SIG-M5 treated with dmso at 0.1 percent for 504 hours (cell line): ENCODE data around the gene DCUN1D3.

Source experiments
- DNase-seq: peaks from one replicate; lab custom pipeline; 2025; ENCODE audit not compliant: unreplicated experiment; lab: John Stamatoyannopoulos, UW

DCUN1D3 gene

GRCh38 chr16:20889625-20890275, 10.4 kb downstream of the DCUN1D3 start:
- DNase-seq = no peak

GRCh38 chr16:20887207-20887606, 13.0 kb downstream of the DCUN1D3 start:
- no peak for DNase-seq

GRCh38 chr16:20886320-20886719, 13.8 kb downstream of the DCUN1D3 start:
- DNase-seq = no peak

- no peak for DNase-seq
Observed at GRCh38 chr16:20884240-20884556, 16.0 kb downstream of the DCUN1D3 start.

GRCh38 chr16:20883554-20884239, 16.5 kb downstream of the DCUN1D3 start:
- no peak for DNase-seq

GRCh38 chr16:20881503-20881878, 18.7 kb downstream of the DCUN1D3 start:
- no peak for DNase-seq

- no peak for DNase-seq
Observed at GRCh38 chr16:20880867-20881502, 19.2 kb downstream of the DCUN1D3 start.

GRCh38 chr16:20879175-20880040, 20.8 kb downstream of the DCUN1D3 start:
- no peak for DNase-seq

- no peak for DNase-seq
Observed at GRCh38 chr16:20878682-20879147, 21.4 kb downstream of the DCUN1D3 start.

- DNase-seq = no peak
Observed at GRCh38 chr16:20875355-20875650, 24.9 kb downstream of the DCUN1D3 start.

- no peak for DNase-seq
Observed at GRCh38 chr16:20874088-20874581, 26.0 kb downstream of the DCUN1D3 start.

- DNase-seq = no peak
Observed at GRCh38 chr16:20873331-20873730, 26.8 kb downstream of the DCUN1D3 start.

GRCh38 chr16:20871941-20872815, 28.0 kb downstream of the DCUN1D3 start:
- no peak for DNase-seq

GRCh38 chr16:20871258-20871657, 28.9 kb downstream of the DCUN1D3 start:
- no peak for DNase-seq

- DNase-seq = no peak
Observed at GRCh38 chr16:20870122-20870820, 29.9 kb downstream of the DCUN1D3 start.

GRCh38 chr16:20868890-20869289, 31.3 kb downstream of the DCUN1D3 start:
- no peak for DNase-seq

GRCh38 chr16:20867585-20867984, 32.6 kb downstream of the DCUN1D3 start:
- no peak for DNase-seq

- DNase-seq = no peak
Observed at GRCh38 chr16:20866801-20867200, 33.4 kb downstream of the DCUN1D3 start.

GRCh38 chr16:20866145-20866772, 33.9 kb downstream of the DCUN1D3 start:
- no peak for DNase-seq
